Neural cell (in vitro differentiated cells): Measurements from ENCODE around the gene CLASP1. TPM values are rescaled to one million over a fixed set of nuclear protein-coding genes. Genes with fewer than 3 reads are reported as not detected.

Source experiments
- H2AFZ ChIP-seq: fragments of 200-600, 300-800 bp; sonication (generic), shearing (Covaris generic); 2 replicates; pipeline ENCODE4 v1.6.0; 2014; ENCODE audit warnings: low read depth, mild to moderate bottlenecking, antibody characterized with exemption, low read length, moderate library complexity
- H3F3A ChIP-seq: fragments of 200-600 bp; shearing (Covaris generic); 2 replicates; pipeline ENCODE4 v1.6.1; 2016; ENCODE audit warnings: mild to moderate bottlenecking, moderate library complexity, mixed read lengths, antibody characterized with exemption, low read length; ENCODE audit not compliant: insufficient read depth, poor library complexity, severe bottlenecking
- H3K27ac ChIP-seq: fragments of 200-600, 300-800 bp; sonication (generic), shearing (Covaris generic); 2 replicates; pipeline ENCODE4 v1.5.1; 2014; ENCODE audit warnings: mild to moderate bottlenecking, low read length, moderate library complexity
- H3K27me3 ChIP-seq: fragments of 300-800, 200-600 bp; sonication (generic), shearing (Covaris generic); 2 replicates; pipeline ENCODE4 v1.6.0; 2014; ENCODE audit warnings: mild to moderate bottlenecking, low read depth, low read length, moderate library complexity; ENCODE audit not compliant: insufficient read depth
- H3K36me3 ChIP-seq: fragments of 300-800, 200-600 bp; sonication (generic), shearing (Covaris generic); 2 replicates; pipeline ENCODE4 v1.5.1; 2014; ENCODE audit warnings: mild to moderate bottlenecking, antibody characterized with exemption, low read length, moderate library complexity; ENCODE audit not compliant: insufficient read depth
- H3K4me2 ChIP-seq: fragments of 300-800, 200-600 bp; sonication (generic), shearing (Covaris generic); 2 replicates; pipeline ENCODE4 v1.6.0; 2014; ENCODE audit warnings: mild to moderate bottlenecking, low read length
- H3K4me3 ChIP-seq: fragments of 300-800, 200-600 bp; sonication (generic), shearing (Covaris generic); 2 replicates; pipeline ENCODE4 v1.5.1; 2014; ENCODE audit warnings: mild to moderate bottlenecking, low read length, moderate library complexity
- H3K79me2 ChIP-seq: fragments of 200-600 bp; shearing (Covaris generic); replicated peaks from 2 replicates; pipeline ENCODE4 v1.6.0; 2014; ENCODE audit warnings: mild to moderate bottlenecking, low read length, moderate library complexity; ENCODE audit not compliant: insufficient read depth
- H3K9ac ChIP-seq: fragments of 300-800, 200-600 bp; sonication (generic), shearing (Covaris generic); 2 replicates; pipeline ENCODE4 v1.6.1; 2016; ENCODE audit warnings: mild to moderate bottlenecking, low read length, mixed read lengths
- H3K9me2 ChIP-seq: fragments of 200-600 bp; shearing (Covaris generic); 2 replicates; pipeline ENCODE4 v1.6.1; 2016; ENCODE audit warnings: mild to moderate bottlenecking, low read length, mixed read lengths; ENCODE audit not compliant: insufficient read depth
- H3K9me3 ChIP-seq: fragments of 200-600, 300-800 bp; sonication (generic), shearing (Covaris generic); 2 replicates; pipeline ENCODE4 v1.6.1; 2016; ENCODE audit warnings: mild to moderate bottlenecking, mixed run types, low read length, moderate library complexity, mixed read lengths
- H4K20me1 ChIP-seq: fragments of 200-600 bp; shearing (Covaris generic); 2 replicates; pipeline ENCODE4 v1.6.1; 2016; ENCODE audit warnings: mild to moderate bottlenecking, mixed run types; ENCODE audit not compliant: insufficient read depth
- CTCF ChIP-seq: fragments of 450-650 bp; IDR thresholded peaks from 2 replicates; pipeline ENCODE4 v1.5.1; 2014; ENCODE audit warnings: antibody characterized with exemption, mild to moderate bottlenecking, moderate library complexity; ENCODE audit not compliant: poor library complexity, severe bottlenecking
- EP300 ChIP-seq: fragments of 450-650 bp; conservative IDR thresholded peaks from 2 replicates; pipeline ENCODE4 v1.6.1; 2014; ENCODE audit warnings: antibody characterized with exemption, mild to moderate bottlenecking, moderate library complexity; ENCODE audit not compliant: poor library complexity, severe bottlenecking
- EZH2 ChIP-seq: fragments of 200-600, 300-800 bp; shearing (Covaris generic), sonication (generic); IDR thresholded peaks from 2 replicates; pipeline ENCODE4 v1.6.1; 2014; ENCODE audit warnings: antibody characterized with exemption, low read length, borderline replicate concordance, mild to moderate bottlenecking; ENCODE audit not compliant: insufficient read depth, poor library complexity, severe bottlenecking
- MXI1 ChIP-seq: fragments of 450-650 bp; conservative IDR thresholded peaks from 2 replicates; pipeline ENCODE4 v1.6.1; 2014; ENCODE audit warnings: antibody characterized with exemption, mild to moderate bottlenecking; ENCODE audit not compliant: poor library complexity, severe bottlenecking
- POLR2AphosphoS5 ChIP-seq: IDR thresholded peaks from 2 replicates; pipeline ENCODE4 v1.6.1; 2012
- RAD21 ChIP-seq: fragments of 450-650 bp; conservative IDR thresholded peaks from 2 replicates; pipeline ENCODE4 v1.6.1; 2014; ENCODE audit warnings: antibody characterized with exemption, mild to moderate bottlenecking, moderate library complexity
- REST ChIP-seq: IDR thresholded peaks from 2 replicates; pipeline ENCODE4 v1.6.1; 2012; ENCODE audit warnings: borderline replicate concordance
- SMC3 ChIP-seq: fragments of 450-650 bp; conservative IDR thresholded peaks from 2 replicates; pipeline ENCODE4 v1.6.1; 2014; ENCODE audit warnings: antibody characterized with exemption, mild to moderate bottlenecking, moderate library complexity; ENCODE audit not compliant: poor library complexity
- TAF1 ChIP-seq: IDR thresholded peaks from 2 replicates; pipeline ENCODE4 v1.6.1; 2012; ENCODE audit warnings: low read depth
- polyA plus RNA-seq: library from polyadenylated mRNA; depleted of rRNA; stranded (reverse); fragments of >200 nt; gene quantifications from 2 replicates; pipeline ENCODE4 v1.2.3, GENCODE V29; 2014

The CLASP1 gene
- polyA plus RNA-seq, 1 donor from 2014 or later, result 41.3 TPM

GRCh38 chr2:121293450-121294325 lies 355.6 kb downstream of the CLASP1 start:
- H4K20me1 ChIP-seq, result no peaks in the 10 kb centered on the region
- H3K9ac ChIP-seq, result no peak overlapping the region
- no peak overlapping the region for H3K4me2 ChIP-seq
- TF ChIP-seq POLR2AphosphoS5 (no peak), TAF1 (no peak), EZH2 (no peak), CTCF (no peak), REST (no peak), SMC3 (no peak), EP300 (no peak), MXI1 (no peak), RAD21 (no peak)
- no peaks in the 10 kb centered on the region for H3F3A ChIP-seq
- no peaks in the 10 kb centered on the region for H3K27me3 ChIP-seq
- no peaks in the 10 kb centered on the region for H3K79me2 ChIP-seq
- H3K9me3 ChIP-seq, result no peaks in the 10 kb centered on the region
- H3K9me2 ChIP-seq, result no peaks in the 10 kb centered on the region
- no peak overlapping the region for H3K4me3 ChIP-seq
- H3K36me3 ChIP-seq, result no peaks in the 10 kb centered on the region
- H3K27ac ChIP-seq, result no peak overlapping the region
- no peak overlapping the region for H2AFZ ChIP-seq

- no peak for TF ChIP-seq RAD21
- no peak for TF ChIP-seq POLR2AphosphoS5
- no peak for TF ChIP-seq CTCF
- TF ChIP-seq TAF1, result no peak
- no peak for TF ChIP-seq EZH2
- TF ChIP-seq SMC3, result no peak
- no peak for TF ChIP-seq REST
- no peak for TF ChIP-seq EP300
- no peak for TF ChIP-seq MXI1
- no peaks in the 10 kb centered on the region for H3F3A ChIP-seq
- no peak overlapping the region for H3K4me3 ChIP-seq
- H3K36me3 ChIP-seq, result no peaks in the 10 kb centered on the region
- no peak overlapping the region for H2AFZ ChIP-seq
- H3K27me3 ChIP-seq, result peaks cover 4% of the 10 kb centered on the region
- H3K9ac ChIP-seq, result no peak overlapping the region
- H4K20me1 ChIP-seq, result no peaks in the 10 kb centered on the region
- no peak overlapping the region for H3K4me2 ChIP-seq
- no peak overlapping the region for H3K27ac ChIP-seq
- H3K79me2 ChIP-seq, result no peaks in the 10 kb centered on the region
- no peaks in the 10 kb centered on the region for H3K9me3 ChIP-seq
- H3K9me2 ChIP-seq, result no peaks in the 10 kb centered on the region
Observed at GRCh38 chr2:121291251-121291580, 358.0 kb downstream of the CLASP1 start.
